Caco-2 (cell line): ENCODE measurements around the gene DYRK3. TPM values are rescaled to one million over a fixed set of nuclear protein-coding genes. Genes with fewer than 3 reads are reported as not detected.
A peak's percentile ranks its signal among the peaks of the same experiment; 100 is the strongest.

Experiments
- Bru-seq: library from RNA; stranded (reverse); fragments of 400-500 nt; gene quantifications from one replicate; lab custom pipeline; 2021; lab: Mats Ljungman, UMichigan
- BruChase-seq, 2 experiments: library from RNA; stranded (reverse); fragments of 400-500 nt; gene quantifications; one replicate each; lab custom pipeline; 2021; lab: Mats Ljungman, UMichigan
- BruUV-seq: library from RNA; stranded (reverse); fragments of 400-500 nt; replicated peaks from 2 replicates; lab custom pipeline; 2021; lab: Mats Ljungman, UMichigan
- CTCF ChIA-PET: fragments of 300-600 bp; sonication (Branson Sonifier 250); formaldehyde crosslinking; loops from one replicate; lab custom pipeline; 2022; ENCODE audit warnings: antibody characterized with exemption; lab: Charles Lee
- POLR2A ChIA-PET: fragments of 300-600 bp; sonication (Branson Sonifier 250); formaldehyde crosslinking; loops from one replicate; lab custom pipeline; 2022; ENCODE audit warnings: antibody characterized with exemption; lab: Charles Lee
- DNase-seq, 2 experiments: peaks; one replicate each; pipeline versions ENCODE4 v3.0.0 to v3.0.0-alpha.2; 2020 to 2022
- H3K27me3 ChIP-seq: replicated peaks from 2 replicates; pipeline ENCODE4 v1.6.0; 2011; ENCODE audit warnings: low read length; ENCODE audit not compliant: control insufficient read depth, insufficient read depth
- H3K36me3 ChIP-seq: 2 replicates; pipeline ENCODE4 v1.5.1; 2011; ENCODE audit warnings: low read length; ENCODE audit not compliant: control insufficient read depth, insufficient read depth
- H3K4me1 ChIP-seq: fragments of 250-450 bp; sonication (Bioruptor Pico); 2 replicates; pipeline ENCODE4 v1.5.1; 2020; ENCODE audit warnings: mild to moderate bottlenecking
- H3K4me3 ChIP-seq: 2 replicates; pipeline ENCODE4 v1.5.1; 2011; ENCODE audit warnings: low read depth, mild to moderate bottlenecking, control low read depth, low read length
- H3K9me3 ChIP-seq: fragments of 250-450 bp; sonication (Bioruptor Pico); 2 replicates; pipeline ENCODE4 v1.5.1; 2020; ENCODE audit warnings: mild to moderate bottlenecking, moderate library complexity
- H3K27ac Mint-ChIP-seq: one replicate; pipeline ENCODE4 v1.8.0; 2022; ENCODE audit warnings: mixed read lengths; ENCODE audit not compliant: unreplicated experiment
- H3K27me3 Mint-ChIP-seq: one replicate; pipeline ENCODE4 v1.8.0; 2022; ENCODE audit warnings: mixed read lengths; ENCODE audit not compliant: insufficient read depth, unreplicated experiment
- H3K36me3 Mint-ChIP-seq: one replicate; pipeline ENCODE4 v1.8.0; 2022; ENCODE audit warnings: mild to moderate bottlenecking, mixed read lengths; ENCODE audit not compliant: insufficient read depth, unreplicated experiment
- H3K4me1 Mint-ChIP-seq: one replicate; pipeline ENCODE4 v1.8.0; 2022; ENCODE audit warnings: low read depth, mixed read lengths; ENCODE audit not compliant: unreplicated experiment
- H3K4me3 Mint-ChIP-seq: one replicate; pipeline ENCODE4 v1.8.0; 2022; ENCODE audit warnings: mild to moderate bottlenecking, moderate library complexity, mixed read lengths; ENCODE audit not compliant: unreplicated experiment
- H3K9me3 Mint-ChIP-seq: one replicate; pipeline ENCODE4 v1.8.0; 2022; ENCODE audit warnings: mixed read lengths; ENCODE audit not compliant: unreplicated experiment
- intact Hi-C: fragments of 100-400 bp; cut with micrococcal nuclease; formaldehyde crosslinking; loops from one replicate; pipeline ENCODE4 v1.10.0; 2022; ENCODE audit not compliant: unreplicated experiment
- long read RNA-seq: library from polyadenylated mRNA; stranded (forward); transcript quantifications from one replicate; pipeline ENCODE4 v2.0.0, GENCODE V29; 2022
- total RNA-seq: library from RNA; stranded (reverse); gene quantifications from 2 replicates; pipeline ENCODE4 v1.2.3, GENCODE V29; 2022
- TF ChIP-seq, protein P1 (sequence below), 2 experiments: fragments of 200-600 bp in 1 of 2; IDR thresholded peaks; 1 replicate in 1 of 2; 2 replicates in 1 of 2; pipeline versions ENCODE4 v1.5.1 to v1.8.0; 2011 to 2022; ENCODE audit warnings: antibody characterized with exemption in 1 of 2, control low read depth in 1 of 2, inconsistent platforms in 1 of 2, low read depth in 1 of 2, low read length in 1 of 2, mild to moderate bottlenecking in 1 of 2, moderate library complexity in 1 of 2; ENCODE audit not compliant: insufficient read depth in 1 of 2, severe bottlenecking in 1 of 2, unreplicated experiment in 1 of 2

DYRK3 gene
- total RNA-seq (0.16 TPM in 1 of 2 replicates, not detected in the other), Bru-seq, nascent RNA (percentile 15 among the genes with signal in this experiment), BruChase-seq, experiment 1, labeled RNA remaining after a 2-hour chase (percentile 14 among the genes with signal in this experiment), BruChase-seq, experiment 2, labeled RNA remaining after a 6-hour chase (percentile 12 among the genes with signal in this experiment)
- long read RNA-seq = 0 reads

DNA sequence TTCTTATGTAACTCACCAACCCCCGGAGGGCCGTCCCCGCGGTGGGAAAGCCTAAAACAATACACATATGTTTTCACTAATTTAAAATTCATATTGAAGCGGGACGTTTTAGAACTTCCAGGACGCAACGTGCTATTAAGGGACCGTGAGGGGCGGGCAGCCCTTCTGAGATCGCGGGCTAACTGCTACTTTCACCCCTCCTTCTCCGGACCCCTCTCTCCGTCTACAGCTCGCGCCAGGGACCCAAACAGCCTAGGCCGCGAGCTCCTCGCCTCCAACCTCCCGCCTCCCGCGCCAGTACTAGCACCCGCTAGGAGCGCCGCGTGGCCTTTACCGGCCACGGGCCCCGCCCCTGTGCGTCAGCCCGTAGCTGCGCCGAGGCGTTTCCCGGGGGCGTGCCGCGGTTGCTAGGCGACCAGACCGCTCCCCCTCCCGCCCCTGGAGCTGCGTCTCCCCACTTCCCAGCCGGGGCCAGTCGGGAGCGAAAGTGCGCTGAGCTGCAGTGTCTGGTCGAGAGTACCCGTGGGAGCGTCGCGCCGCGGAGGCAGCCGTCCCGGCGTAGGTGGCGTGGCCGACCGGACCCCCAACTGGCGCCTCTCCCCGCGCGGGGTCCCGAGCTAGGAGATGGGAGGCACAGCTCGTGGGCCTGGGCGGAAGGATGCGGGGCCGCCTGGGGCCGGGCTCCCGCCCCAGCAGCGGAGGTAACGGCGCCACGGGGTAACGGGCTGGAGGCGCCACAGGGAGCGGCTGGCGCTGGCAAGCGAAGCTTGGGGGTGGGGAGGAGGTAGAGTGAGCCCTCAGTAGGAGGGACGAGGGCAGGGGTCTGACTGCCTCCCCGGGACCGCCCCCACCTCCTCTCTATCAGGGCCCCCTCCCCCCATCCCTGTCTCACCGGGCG, at the start of gene DYRK3:
Gene DYRK3 (plus strand): TSS at position 457 of the 898 bp plus-strand sequence. CDS start 168 bp downstream, at position 625.
- Mint-ChIP-seq H3K9me3 (no peaks in the 10 kb centered on the region), H3K4me3 (peak within 1 kb of the TSS; percentile 78), H3K4me1 (peaks cover 7% of the 10 kb centered on the region), H3K36me3 (peaks cover 6% of the 10 kb centered on the region), H3K27ac (peak within 1 kb of the TSS; percentile 74), H3K27me3 (no peaks in the 10 kb centered on the region)
- intact Hi-C loops = loop anchor here (2.0 kb wide), 2 partner anchors 51 to 73 kb away; no protein-coding TSS in a partner anchor
- DNase-seq = peak; percentile 89 to 90
- Histone ChIP-seq H3K27me3 (no peaks in the 10 kb centered on the region; the same call in 1 of the 2 replicates), H3K4me1 (no peaks in the 10 kb centered on the region), H3K4me3 (peak within 1 kb of the TSS; percentile 86), H3K9me3 (no peaks in the 10 kb centered on the region), H3K36me3 (no peaks in the 10 kb centered on the region)
- TF ChIP-seq, protein P1, sequence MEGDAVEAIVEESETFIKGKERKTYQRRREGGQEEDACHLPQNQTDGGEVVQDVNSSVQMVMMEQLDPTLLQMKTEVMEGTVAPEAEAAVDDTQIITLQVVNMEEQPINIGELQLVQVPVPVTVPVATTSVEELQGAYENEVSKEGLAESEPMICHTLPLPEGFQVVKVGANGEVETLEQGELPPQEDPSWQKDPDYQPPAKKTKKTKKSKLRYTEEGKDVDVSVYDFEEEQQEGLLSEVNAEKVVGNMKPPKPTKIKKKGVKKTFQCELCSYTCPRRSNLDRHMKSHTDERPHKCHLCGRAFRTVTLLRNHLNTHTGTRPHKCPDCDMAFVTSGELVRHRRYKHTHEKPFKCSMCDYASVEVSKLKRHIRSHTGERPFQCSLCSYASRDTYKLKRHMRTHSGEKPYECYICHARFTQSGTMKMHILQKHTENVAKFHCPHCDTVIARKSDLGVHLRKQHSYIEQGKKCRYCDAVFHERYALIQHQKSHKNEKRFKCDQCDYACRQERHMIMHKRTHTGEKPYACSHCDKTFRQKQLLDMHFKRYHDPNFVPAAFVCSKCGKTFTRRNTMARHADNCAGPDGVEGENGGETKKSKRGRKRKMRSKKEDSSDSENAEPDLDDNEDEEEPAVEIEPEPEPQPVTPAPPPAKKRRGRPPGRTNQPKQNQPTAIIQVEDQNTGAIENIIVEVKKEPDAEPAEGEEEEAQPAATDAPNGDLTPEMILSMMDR (IDR thresholded peaks at IDR 0.05; ENCODE audit: insufficient read depth in 1 of 2, low read depth in 1 of 2, low read length in 1 of 2, severe bottlenecking in 1 of 2, unreplicated experiment in 1 of 2) = no peak
- CTCF ChIA-PET = interaction anchor here (0.6 to 3.9 kb wide), 6 partner anchors 23 to 376 kb away, joined by 3 to 46 read pairs (median 6); partner anchors contain the start of gene EIF2D
- POLR2A ChIA-PET = interaction anchor here (1.1 kb wide), 1 partner anchor 23 kb away, joined by 7 read pairs; the partner anchor contains the start of gene EIF2D
- BruUV-seq = TSS peak; percentile 96

DNA sequence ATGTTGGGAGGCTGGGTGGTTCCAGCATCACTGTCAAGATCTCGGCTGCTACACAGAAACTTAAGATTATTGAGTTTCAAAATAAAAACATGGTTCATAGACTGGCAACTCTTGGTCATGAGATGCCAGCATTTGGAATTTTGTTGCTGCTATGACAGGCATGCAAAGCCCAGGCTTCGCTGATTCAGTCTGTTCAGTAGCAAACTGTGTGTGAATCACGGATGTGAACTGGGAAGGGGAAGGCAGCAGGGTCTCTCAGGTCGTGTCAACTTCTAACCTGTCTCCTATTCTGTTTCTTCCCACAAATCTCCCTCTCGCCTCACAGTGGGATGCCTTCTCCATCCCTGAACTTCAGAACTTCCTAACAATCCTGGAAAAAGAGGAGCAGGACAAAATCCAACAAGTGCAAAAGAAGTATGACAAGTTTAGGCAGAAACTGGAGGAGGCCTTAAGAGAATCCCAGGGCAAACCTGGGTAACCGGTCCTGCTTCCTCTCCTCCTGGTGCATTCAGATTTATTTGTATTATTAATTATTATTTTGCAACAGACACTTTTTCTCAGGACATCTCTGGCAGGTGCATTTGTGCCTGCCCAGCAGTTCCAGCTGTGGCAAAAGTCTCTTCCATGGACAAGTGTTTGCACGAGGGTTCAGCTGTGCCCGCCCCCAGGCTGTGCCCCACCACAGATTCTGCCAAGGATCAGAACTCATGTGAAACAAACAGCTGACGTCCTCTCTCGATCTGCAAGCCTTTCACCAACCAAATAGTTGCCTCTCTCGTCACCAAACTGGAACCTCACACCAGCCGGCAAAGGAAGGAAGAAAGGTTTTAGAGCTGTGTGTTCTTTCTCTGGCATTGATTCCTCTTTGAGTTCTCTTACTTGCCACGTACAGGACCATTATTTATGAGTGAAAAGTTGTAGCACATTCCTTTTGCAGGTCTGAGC, 48.6 kb upstream of the DYRK3 start:
- POLR2A ChIA-PET = no interaction called here
- no peak overlapping the region for H3K4me3 Mint-ChIP-seq

More for the DNA sequence above, 48.6 kb upstream of the DYRK3 start:
- TF ChIP-seq, protein P1 (IDR thresholded peaks at IDR 0.05; ENCODE audit: insufficient read depth in 1 of 2, low read depth in 1 of 2, low read length in 1 of 2, severe bottlenecking in 1 of 2, unreplicated experiment in 1 of 2) = no peak
- H3K4me1 ChIP-seq = no peaks in the 10 kb centered on the region
- no peaks in the 10 kb centered on the region for H3K4me1 Mint-ChIP-seq
- no peaks in the 10 kb centered on the region for H3K9me3 ChIP-seq
- intact Hi-C loops = no loop called here
- no TSS peak for BruUV-seq
- H3K27me3 ChIP-seq = no peaks in the 10 kb centered on the region
- no peaks in the 10 kb centered on the region for H3K27me3 Mint-ChIP-seq
- DNase-seq = no peak
- no peaks in the 10 kb centered on the region for H3K9me3 Mint-ChIP-seq
- no peak overlapping the region for H3K27ac Mint-ChIP-seq
- CTCF ChIA-PET = interaction anchor here (0.5 to 4.6 kb wide), 5 partner anchors 42 to 330 kb away, joined by 3 to 22 read pairs (median 6); no protein-coding TSS in a partner anchor
- H3K4me3 ChIP-seq = no peak overlapping the region
- no peaks in the 10 kb centered on the region for H3K36me3 ChIP-seq
- H3K36me3 Mint-ChIP-seq = peaks cover 2% of the 10 kb centered on the region
